C1 segment of cervical spinal cord (tissue), 14 donors: ENCODE results near the gene TLCD3A.
"Not testable (repeated sequence)": the region's sequence is repeated elsewhere in the genome, so short reads cannot be mapped to it uniquely, and the experiment has no call there.

Experiments used
- DNase-seq, 14 donors: peaks; one replicate each; lab custom pipeline; 2025; lab: John Stamatoyannopoulos, UW

The TLCD3A gene

DNA sequence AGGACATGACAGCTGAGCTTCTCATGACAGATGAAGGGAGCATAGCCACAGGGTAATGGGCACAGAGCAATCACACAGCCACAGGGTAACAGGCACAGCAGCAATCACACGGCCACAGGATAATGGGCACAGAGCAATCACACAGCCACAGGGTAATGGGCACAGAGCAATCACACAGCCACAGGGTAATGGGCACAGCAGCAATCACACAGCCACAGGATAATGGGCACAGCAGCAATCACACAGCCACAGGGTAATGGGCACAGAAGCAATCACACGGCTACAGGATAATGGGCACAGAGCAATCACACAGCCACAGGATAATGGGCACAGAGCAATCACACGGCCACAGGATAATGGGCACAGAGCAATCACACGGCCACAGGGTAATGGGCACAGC lies 16.2 kb downstream of the TLCD3A start:
- DNase-seq, result not testable (repeated sequence)

- DNase-seq, result not testable (repeated sequence)
These were observed 17.0 kb downstream of the TLCD3A start for GRCh38 chr17:749359-749758.

DNA sequence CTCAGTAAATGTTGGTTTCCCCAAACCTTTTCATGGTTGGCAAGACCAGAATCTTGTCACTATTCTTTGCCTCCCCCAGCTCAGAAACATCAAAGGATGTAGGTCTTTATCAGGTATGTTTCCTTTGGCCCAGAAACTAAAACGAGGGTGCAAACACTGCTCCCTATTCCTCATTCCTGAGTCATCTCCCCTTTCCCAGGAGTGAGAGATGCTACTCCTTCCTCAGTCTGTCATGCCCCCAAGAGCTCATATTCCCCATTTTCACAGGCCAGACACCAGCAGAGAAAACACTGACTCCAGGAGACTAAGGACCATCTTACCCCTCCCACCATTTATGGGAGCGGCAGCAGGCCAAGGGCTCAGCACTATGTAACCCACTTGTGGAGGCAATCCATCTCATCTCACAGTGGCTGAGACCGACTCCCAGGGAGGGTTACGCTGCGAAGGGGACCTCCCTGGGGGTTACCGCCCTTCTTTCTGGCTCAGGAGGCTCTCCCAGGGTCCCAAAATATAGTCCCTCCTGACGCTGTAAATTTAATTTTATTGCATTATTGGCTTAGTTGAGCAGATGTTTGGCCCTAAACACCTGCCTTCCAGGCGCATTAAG lies 18.1 kb downstream of the TLCD3A start:
- no peak for DNase-seq

DNA sequence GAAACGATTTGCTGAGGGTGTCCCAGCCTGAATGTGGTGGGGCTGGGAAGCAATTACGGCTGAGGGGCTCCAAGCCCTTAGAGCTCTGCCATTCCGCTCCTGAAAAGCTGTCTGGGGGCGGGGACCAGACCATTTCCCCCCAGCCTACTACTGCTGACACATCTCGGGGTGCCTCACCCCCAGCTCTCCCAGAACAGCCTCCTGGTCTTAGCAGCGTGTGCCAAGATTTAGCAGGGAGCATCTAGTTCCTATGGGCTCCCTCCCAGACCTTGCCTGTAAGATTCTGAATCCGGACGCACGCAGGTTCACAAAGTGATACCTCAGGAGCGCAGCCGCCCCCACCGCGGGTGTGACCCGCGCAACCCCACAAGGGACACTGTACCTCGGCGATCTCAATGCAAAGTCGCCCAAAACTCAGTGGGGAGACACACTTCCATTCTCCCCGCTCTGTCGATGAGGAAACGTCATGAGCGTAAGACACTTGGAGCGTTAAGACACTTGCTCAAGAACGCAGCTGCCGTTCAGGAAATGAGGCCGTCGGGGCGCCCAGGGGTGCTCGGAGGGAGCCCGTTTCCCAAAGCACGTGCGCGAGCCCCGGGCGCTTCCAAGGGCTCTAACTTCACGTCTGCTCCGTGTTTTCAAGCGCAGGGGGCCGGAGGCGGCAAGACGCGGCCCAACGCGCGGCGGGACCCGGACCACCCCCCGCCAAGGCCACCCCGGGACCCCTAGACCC lies 19.0 kb downstream of the TLCD3A start:
- DNase-seq, result peak in 3 of 14 donors; percentile 28 to 38 (median 37)

DNA sequence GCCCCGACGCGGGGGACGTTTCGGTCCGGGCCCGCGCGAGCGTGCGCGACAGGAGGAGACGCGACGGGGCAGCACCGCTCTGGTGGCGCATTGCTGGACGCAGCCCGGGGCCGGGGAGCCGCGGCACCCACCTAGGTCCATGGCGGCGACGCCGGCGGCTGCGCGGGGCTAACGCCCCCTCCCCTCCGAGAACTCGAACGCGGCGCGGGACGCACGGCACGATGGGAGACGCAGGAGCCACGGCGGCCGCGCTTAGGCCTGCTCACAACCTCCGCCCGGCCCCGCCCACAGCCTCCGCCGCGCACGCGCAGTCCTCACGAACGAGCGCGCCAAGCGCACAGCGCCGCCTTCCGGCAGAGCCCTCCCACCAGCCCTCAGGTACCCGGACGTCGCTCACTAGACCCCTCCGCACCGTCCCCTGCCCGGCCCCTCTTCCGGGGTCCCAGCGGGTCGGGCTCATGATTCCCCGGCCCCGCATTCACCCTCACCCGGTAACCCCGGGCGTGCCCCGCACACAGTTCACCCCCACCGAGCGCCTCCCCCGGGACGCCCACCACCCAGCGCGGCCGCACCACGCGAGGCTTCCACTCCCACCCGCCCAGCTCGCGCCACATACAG lies 19.7 kb downstream of the TLCD3A start, which contains the start of gene GEMIN4:
Gene GEMIN4, minus strand, starts transcription at position 263 of the 618 bp plus-strand sequence. Its CDS starts 122 bp downstream, at position 141.
- peak; percentile 35 to 96 (median 82) for DNase-seq

- peak in 5 of 14 donors; percentile 18 to 39 (median 34) for DNase-seq
These were observed 20.3 kb downstream of the TLCD3A start for GRCh38 chr17:752620-753219.

DNA sequence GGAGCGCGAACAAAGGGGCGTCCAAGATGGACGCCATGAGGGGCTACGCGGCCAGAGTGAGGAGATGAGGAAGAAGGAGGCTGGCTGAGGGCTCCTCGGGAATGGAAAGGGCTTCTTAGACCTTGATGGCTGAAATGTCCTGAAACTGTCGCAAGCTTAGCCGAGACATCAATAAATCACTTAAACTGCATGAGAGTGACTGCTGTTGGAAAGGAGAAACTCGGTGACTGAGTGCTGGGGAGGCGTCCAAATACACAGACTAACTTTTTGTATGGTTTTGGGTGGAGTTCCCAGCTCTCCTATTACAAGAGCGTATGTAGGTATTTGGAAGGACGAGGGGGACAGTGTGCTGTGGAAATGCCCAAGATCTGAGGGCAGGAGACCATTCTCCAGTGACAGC lies 21.0 kb downstream of the TLCD3A start:
- DNase-seq, result no peak

GRCh38 chr17:755319-755961 lies 23.0 kb downstream of the TLCD3A start:
- DNase-seq, result not testable (repeated sequence)

GRCh38 chr17:756010-756567 lies 23.7 kb downstream of the TLCD3A start:
- DNase-seq, result not testable (repeated sequence)

GRCh38 chr17:759964-760363 lies 27.6 kb downstream of the TLCD3A start:
- no peak for DNase-seq

- DNase-seq, result no peak
These were observed 28.0 kb downstream of the TLCD3A start for GRCh38 chr17:760371-760770.

DNA sequence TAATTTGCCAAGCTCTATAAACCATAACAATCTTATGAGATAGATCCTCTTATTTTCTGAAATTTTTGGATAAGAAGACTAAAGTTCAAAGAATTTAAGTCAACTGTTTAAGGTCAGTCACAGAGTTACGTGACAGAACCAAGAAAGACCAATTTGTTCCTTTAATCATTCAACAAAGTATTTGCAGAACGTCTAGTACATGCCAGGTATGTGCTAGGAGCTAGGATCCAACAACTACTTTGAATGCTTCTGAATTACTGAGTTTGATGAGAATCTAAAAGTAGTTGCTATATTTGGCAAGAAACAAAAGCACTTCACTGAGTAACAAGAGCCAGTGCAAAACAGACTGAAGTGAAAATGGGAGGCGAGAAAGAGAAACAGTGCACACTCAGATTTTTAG lies 34.7 kb downstream of the TLCD3A start:
- no peak for DNase-seq

DNA sequence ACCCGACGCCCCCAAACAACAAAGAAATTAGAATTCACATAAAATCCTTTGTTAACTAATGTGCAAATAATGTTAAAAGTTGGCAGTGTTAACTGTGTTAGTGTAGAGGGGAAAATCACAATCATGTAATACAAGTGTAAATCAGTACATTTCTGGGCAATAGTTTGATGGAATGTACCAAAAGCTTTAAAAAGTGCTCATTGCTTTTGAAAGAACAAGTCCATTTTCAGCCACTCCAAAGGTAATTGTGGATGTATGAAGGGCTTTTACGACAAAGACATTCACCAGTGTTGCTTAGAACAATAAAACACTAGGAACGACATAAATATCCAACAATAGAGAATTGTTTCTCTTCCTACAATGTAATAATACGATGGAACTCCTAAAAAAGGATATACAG lies 40.6 kb downstream of the TLCD3A start:
- DNase-seq, result no peak

- no peak for DNase-seq
These were observed 41.3 kb downstream of the TLCD3A start for GRCh38 chr17:773467-774312.

- DNase-seq, result no peak
These were observed 41.9 kb downstream of the TLCD3A start for GRCh38 chr17:774313-774584.

GRCh38 chr17:778096-778495 lies 45.7 kb downstream of the TLCD3A start:
- DNase-seq, result no peak

DNA sequence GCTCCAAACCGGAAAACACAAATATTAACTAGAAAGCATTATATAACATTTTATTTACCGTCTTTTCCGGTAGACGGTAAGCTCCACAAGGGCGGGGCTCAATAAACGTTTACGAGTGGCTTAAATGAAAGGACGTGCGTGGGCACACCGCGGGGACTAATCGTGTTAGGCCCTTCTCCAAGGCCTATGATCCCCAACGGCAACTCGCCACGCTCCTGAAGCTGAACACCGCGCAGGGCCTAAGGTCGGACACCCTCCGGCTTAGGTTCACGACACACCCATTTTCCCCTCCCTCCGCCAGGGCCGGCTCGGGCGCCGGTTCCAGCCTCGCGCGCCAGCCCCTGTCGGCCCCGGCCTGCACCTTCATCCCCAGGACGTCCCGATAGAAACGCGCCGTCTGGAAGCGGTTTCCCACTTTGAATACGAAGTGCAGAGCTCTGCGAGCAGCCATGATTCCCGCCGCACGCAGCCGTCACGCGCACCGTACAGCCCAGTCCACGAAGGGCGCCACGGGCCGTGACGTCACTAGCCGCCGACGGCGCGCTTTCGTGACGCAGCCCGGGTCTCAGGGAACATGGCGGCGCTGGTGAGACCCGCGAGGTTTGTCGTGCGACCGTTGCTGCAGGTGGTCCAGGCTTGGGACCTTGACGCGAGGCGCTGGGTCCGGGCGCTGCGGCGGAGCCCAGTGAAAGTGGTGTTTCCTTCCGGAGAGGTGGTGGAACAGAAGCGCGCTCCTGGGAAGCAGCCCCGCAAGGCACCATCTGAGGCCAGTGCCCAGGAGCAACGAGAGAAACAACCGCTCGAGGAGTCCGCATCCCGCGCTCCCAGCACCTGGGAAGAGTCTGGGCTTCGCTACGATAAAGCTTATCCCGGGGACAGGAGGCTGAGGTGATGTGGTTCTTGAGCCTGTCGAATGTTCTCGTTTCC lies 49.7 kb downstream of the TLCD3A start, which contains the start of the genes GLOD4 and MRM3:
Gene GLOD4, minus strand, starts transcription at position 476 of the 927 bp plus-strand sequence. Its CDS starts 25 bp downstream, at position 451.
Gene MRM3, plus strand, starts transcription at position 549 of the 927 bp plus-strand sequence. Its CDS starts 26 bp downstream, at position 575.
- DNase-seq, result peak; percentile 79 to 93 (median 84)

- DNase-seq, result no peak
These were observed 51.7 kb downstream of the TLCD3A start for GRCh38 chr17:784143-784542.

DNA sequence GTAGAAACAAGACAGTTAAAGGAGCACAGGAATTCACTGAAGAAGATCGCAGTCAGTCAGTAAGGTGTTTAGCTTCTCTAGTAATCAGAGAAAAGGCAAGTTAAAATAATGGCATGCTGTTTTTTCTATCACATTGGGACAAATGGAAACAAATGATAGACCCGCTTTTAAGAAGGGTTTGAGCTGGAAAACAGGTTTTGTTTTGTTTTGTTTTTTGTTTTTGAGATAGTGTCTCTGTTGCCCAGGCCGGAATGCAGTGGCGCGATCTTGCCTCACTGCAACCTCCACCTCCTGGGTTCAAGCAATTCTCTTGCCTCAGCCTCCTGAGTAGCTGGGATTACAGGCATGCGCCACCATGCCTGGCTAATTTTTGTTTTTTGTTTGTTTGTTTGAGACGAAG lies 53.5 kb downstream of the TLCD3A start:
- not testable (repeated sequence) for DNase-seq
